GM06990 (cell line): Measurements from ENCODE around the gene RB1.

Experiments
- DNase-seq: peaks from one replicate; pipeline ENCODE4 v3.0.0-alpha.2; 2011; ENCODE audit not compliant: insufficient read length; ENCODE audit errors: extremely low read depth
- H3K27me3 ChIP-seq: replicated peaks from 2 replicates; pipeline ENCODE4 v1.6.0; 2011; ENCODE audit warnings: low read length; ENCODE audit not compliant: control insufficient read depth, insufficient read depth
- H3K36me3 ChIP-seq: 2 replicates; pipeline ENCODE4 v1.5.1; 2011; ENCODE audit warnings: low read length; ENCODE audit not compliant: control insufficient read depth, insufficient read depth
- H3K4me3 ChIP-seq: replicated peaks from 2 replicates; pipeline ENCODE4 v1.5.1; 2011; ENCODE audit warnings: low read depth, mild to moderate bottlenecking, control low read depth, low read length
- CTCF ChIP-seq: IDR thresholded peaks from 2 replicates; pipeline ENCODE4 v1.5.1; 2011; ENCODE audit warnings: low read length, control low read depth, mild to moderate bottlenecking, inconsistent platforms; ENCODE audit not compliant: insufficient read depth, poor library complexity, severe bottlenecking

RB1 gene

GRCh38 chr13:48386816-48387215 is 83.3 kb downstream of the RB1 start:
- Histone ChIP-seq H3K36me3 (no peaks in the 10 kb centered on the region; the same call in 1 of the 2 replicates), H3K27me3 (no peaks in the 10 kb centered on the region), H3K4me3 (no peak overlapping the region)
- no peak for TF ChIP-seq CTCF
- no peak for DNase-seq

- DNase-seq = no peak
- TF ChIP-seq CTCF = no peak
- no peak overlapping the region for H3K4me3 ChIP-seq
- H3K36me3 ChIP-seq = peaks cover 9% of the 10 kb centered on the region
- no peaks in the 10 kb centered on the region for H3K27me3 ChIP-seq
Observed at GRCh38 chr13:48391257-48391656, 87.7 kb downstream of the RB1 start.

- no peak for TF ChIP-seq CTCF
- Histone ChIP-seq H3K36me3 (peaks cover 9% of the 10 kb centered on the region), H3K27me3 (no peaks in the 10 kb centered on the region)
Observed at GRCh38 chr13:48393030-48393697, 89.6 kb downstream of the RB1 start.

GRCh38 chr13:48393698-48394085 is 90.1 kb downstream of the RB1 start:
- no peak overlapping the region for H3K4me3 ChIP-seq
- no peaks in the 10 kb centered on the region for H3K27me3 ChIP-seq
- no peak for TF ChIP-seq CTCF

More at GRCh38 chr13:48393030-48393697, 89.6 kb downstream of the RB1 start:
- DNase-seq = no peak
- no peak overlapping the region for H3K4me3 ChIP-seq

GRCh38 chr13:48397744-48398143 is 94.2 kb downstream of the RB1 start:
- Histone ChIP-seq H3K36me3 (peaks cover 9% of the 10 kb centered on the region), H3K4me3 (no peak overlapping the region), H3K27me3 (no peaks in the 10 kb centered on the region)
- DNase-seq = no peak
- no peak for TF ChIP-seq CTCF

More at GRCh38 chr13:48393698-48394085, 90.1 kb downstream of the RB1 start:
- H3K36me3 ChIP-seq = peaks cover 9% of the 10 kb centered on the region
- no peak for DNase-seq
